Ovary (tissue), 3 donors: ENCODE measurements around the gene LIN28B.

Experiments
- EP300 ChIP-seq: sonication (generic); formaldehyde crosslinking; IDR thresholded peaks from one replicate; pipeline ENCODE4 v1.6.1; 2017; ENCODE audit warnings: antibody characterized with exemption
- TF ChIP-seq, protein P1 (sequence below), 3 donors: fragments of 450-650 bp in 2 of 3; fragments of 200-600 bp in 1 of 3; IDR thresholded peaks; one replicate each; pipeline versions ENCODE4 v1.5.1 to v1.8.0; 2016 to 2022; ENCODE audit warnings: antibody characterized with exemption in 3 of 3, mild to moderate bottlenecking in 1 of 3
- donor health status: DM: no; HTN: no; CAD: no.

DNA sequence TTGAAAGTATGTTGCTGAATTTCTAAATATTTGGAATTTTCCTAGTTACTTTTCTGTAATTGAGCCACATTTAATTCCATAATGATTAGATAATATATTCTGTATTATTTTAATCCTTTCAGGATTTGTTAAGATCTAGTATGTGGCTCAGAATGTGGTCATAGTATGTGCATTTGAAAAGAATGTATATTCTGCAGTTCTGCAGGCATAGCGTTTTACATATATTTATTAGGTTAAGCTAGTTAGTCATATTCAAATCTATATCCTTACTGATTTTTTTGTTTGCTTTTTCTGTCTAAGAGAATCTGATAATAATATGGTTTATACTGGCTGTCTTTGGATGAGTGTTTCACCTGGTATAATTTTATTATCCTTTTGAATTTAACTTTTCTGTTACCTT, 33.2 kb downstream of the LIN28B start:
- no peak for TF ChIP-seq EP300
- TF ChIP-seq, protein P1, sequence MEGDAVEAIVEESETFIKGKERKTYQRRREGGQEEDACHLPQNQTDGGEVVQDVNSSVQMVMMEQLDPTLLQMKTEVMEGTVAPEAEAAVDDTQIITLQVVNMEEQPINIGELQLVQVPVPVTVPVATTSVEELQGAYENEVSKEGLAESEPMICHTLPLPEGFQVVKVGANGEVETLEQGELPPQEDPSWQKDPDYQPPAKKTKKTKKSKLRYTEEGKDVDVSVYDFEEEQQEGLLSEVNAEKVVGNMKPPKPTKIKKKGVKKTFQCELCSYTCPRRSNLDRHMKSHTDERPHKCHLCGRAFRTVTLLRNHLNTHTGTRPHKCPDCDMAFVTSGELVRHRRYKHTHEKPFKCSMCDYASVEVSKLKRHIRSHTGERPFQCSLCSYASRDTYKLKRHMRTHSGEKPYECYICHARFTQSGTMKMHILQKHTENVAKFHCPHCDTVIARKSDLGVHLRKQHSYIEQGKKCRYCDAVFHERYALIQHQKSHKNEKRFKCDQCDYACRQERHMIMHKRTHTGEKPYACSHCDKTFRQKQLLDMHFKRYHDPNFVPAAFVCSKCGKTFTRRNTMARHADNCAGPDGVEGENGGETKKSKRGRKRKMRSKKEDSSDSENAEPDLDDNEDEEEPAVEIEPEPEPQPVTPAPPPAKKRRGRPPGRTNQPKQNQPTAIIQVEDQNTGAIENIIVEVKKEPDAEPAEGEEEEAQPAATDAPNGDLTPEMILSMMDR (IDR thresholded peaks at IDR 0.05): no peak
